ENCODE data around the gene GALNT6.

DNA sequence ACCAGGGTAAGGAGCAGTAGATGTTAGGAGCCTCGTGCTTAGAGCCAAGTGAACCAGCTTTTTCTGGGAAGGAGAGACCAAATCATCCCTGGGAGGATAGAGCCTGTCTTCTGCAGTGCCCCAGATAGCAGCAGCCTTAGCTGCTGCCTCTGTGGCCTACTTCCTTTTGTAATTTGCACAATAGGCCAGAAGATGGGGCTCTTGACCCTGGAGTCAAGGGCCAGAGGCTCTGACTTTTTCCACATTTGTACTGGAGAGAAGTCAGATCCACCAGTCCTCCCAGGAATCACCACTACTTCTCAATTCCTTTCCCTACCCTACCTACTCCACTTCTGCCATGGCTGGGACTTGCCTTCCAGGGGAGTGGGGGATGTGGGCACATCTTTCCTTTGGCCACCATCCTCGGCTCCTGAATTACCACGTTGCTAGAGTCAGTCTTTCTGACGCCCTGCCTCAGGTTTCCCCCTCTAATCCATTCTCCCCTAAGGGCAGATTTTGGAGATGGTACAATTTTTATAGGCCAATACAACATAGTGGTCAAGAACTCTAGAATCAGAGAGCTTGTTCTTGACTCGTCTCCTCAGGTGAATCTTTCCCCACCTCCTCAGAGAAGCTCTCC is 30.2 kb upstream of the GALNT6 start:
- TF ChIP-seq CTCF (IDR thresholded peaks at IDR 0.05; ENCODE audit: low read length) (peak; percentile 67), EZH2 (IDR thresholded peaks at IDR 0.05; ENCODE audit: borderline replicate concordance, low read length) (no peak)

Measured in OCI-LY1 (cell line).